Esophagus squamous epithelium (tissue), 4 donors: ENCODE data around the gene PCDHB10.
"Not testable (repeated sequence)": the region's sequence is repeated elsewhere in the genome, so short reads cannot be mapped to it uniquely, and the experiment has no call there.

Source experiments
- CTCF ChIP-seq, 6 experiments: fragments of 450-650 bp in 4 of 6; fragments of 200-600 bp in 2 of 6; sonication (generic) in 2 of 6; IDR thresholded peaks; one replicate each; pipeline ENCODE4 v1.5.1; 2016 to 2019; ENCODE audit warnings: antibody characterized with exemption in 6 of 6, mild to moderate bottlenecking in 4 of 6, moderate library complexity in 4 of 6
- POLR2A ChIP-seq, 4 donors: fragments of 450-650 bp; IDR thresholded peaks; one replicate each; pipeline ENCODE4 v1.6.1; 2017; ENCODE audit warnings: antibody characterized with exemption in 4 of 4, mild to moderate bottlenecking in 4 of 4, moderate library complexity in 3 of 4

GRCh38 chr5:141179876-141180275, 12.3 kb upstream of the PCDHB10 start:
- not testable (repeated sequence) for TF ChIP-seq CTCF, POLR2A (IDR thresholded peaks at IDR 0.05)
